A549 (cell line): ENCODE measurements around the gene OSBPL8. TPM values are rescaled to one million over a fixed set of nuclear protein-coding genes. Genes with fewer than 3 reads are reported as not detected.
"Not testable (repeated sequence)": the region's sequence is repeated elsewhere in the genome, so short reads cannot be mapped to it uniquely, and the experiment has no call there.

Experiments
- ATAC-seq, 2 experiments: fragments of 200-7000 bp in 1 of 2; fragments of >200 bp in 1 of 2; cut with Nextera tagmentation in 1 of 2; cut with Tn5 transposase in 1 of 2; 3 replicates each; pipeline versions ENCODE4 v1.8.0 to v1.9.1; 2018 to 2020; ENCODE audit warnings: mild to moderate bottlenecking in 1 of 2, moderate library complexity in 1 of 2
- CTCF ChIA-PET: fragments of 300-600 bp; sonication (Branson Sonifier 250); formaldehyde crosslinking; extraction: SDS; loops from one replicate; lab custom pipeline; 2021; ENCODE audit warnings: antibody characterized with exemption, inconsistent platforms; lab: Yijun Ruan, JAX
- POLR2A ChIA-PET: fragments of 350-600 bp; formaldehyde crosslinking; extraction: SDS; loops from one replicate; lab custom pipeline; 2021; ENCODE audit warnings: antibody characterized with exemption, inconsistent platforms; lab: Yijun Ruan, JAX
- DNase-seq, 2 experiments: peaks; one replicate each; pipeline versions ENCODE4 v3.0.0 to v3.0.0-alpha.2; 2011 to 2016; ENCODE audit warnings: low read depth in 1 of 2, low spot score in 1 of 2
- FAIRE-seq: peaks from 2 replicates; lab custom pipeline; 2011; peaks lifted over from hg19 to GRCh38; lab: Jason Lieb, UNC
- H3K27ac ChIP-seq, 2 experiments: fragments of >200 bp; sonication (Bioruptor Twin); formaldehyde crosslinking; 3 replicates each; pipeline ENCODE4 v1.5.1; 2016 to 2017
- H3K4me1 ChIP-seq: fragments of >200 bp; sonication (Bioruptor Twin); formaldehyde crosslinking; 3 replicates; pipeline ENCODE4 v1.6.1; 2016
- H3K4me2 ChIP-seq: fragments of >200 bp; sonication (Bioruptor Twin); formaldehyde crosslinking; 3 replicates; pipeline ENCODE4 v1.6.1; 2016
- H3K4me3 ChIP-seq: fragments of >200 bp; sonication (Bioruptor Twin); formaldehyde crosslinking; 3 replicates; pipeline ENCODE4 v1.5.1; 2016
- H3K9me3 ChIP-seq: fragments of >200 bp; sonication (Bioruptor Twin); formaldehyde crosslinking; 3 replicates; pipeline ENCODE4 v1.6.1; 2016
- BHLHE40 ChIP-seq: IDR thresholded peaks from 2 replicates; pipeline ENCODE4 v1.6.1; 2012; ENCODE audit warnings: low read depth, low read length, inconsistent platforms
- EHF ChIP-seq: fragments of 250-450 bp; sonication (Bioruptor Pico); IDR thresholded peaks from 2 replicates; pipeline ENCODE4 v1.5.0; 2020; ENCODE audit warnings: mild to moderate bottlenecking
- ESRRA ChIP-seq: fragments of 150-350 bp; IDR thresholded peaks from 2 replicates; pipeline ENCODE4 v1.6.1; 2014; ENCODE audit warnings: mild to moderate bottlenecking, low read length, borderline replicate concordance
- HDAC2 ChIP-seq: fragments of 200-600 bp; sonication (generic); IDR thresholded peaks from 2 replicates; pipeline ENCODE4 v1.6.1; 2016
- KDM1A ChIP-seq: fragments of 200-600 bp; sonication (generic); IDR thresholded peaks from 2 replicates; pipeline ENCODE4 v1.6.1; 2016; ENCODE audit warnings: low read depth, mild to moderate bottlenecking
- MAZ ChIP-seq: fragments of 150-350 bp; IDR thresholded peaks from 2 replicates; pipeline ENCODE4 v1.6.1; 2014; ENCODE audit warnings: antibody characterized with exemption, low read depth, low read length, borderline replicate concordance
- NFE2L2 ChIP-seq: fragments of 150-350 bp; conservative IDR thresholded peaks from 2 replicates; pipeline ENCODE4 v1.6.1; 2014; ENCODE audit warnings: low read length
- PHF8 ChIP-seq: fragments of 200-600 bp; sonication (generic); IDR thresholded peaks from 2 replicates; pipeline ENCODE4 v1.6.1; 2016; ENCODE audit warnings: low read depth, mild to moderate bottlenecking, antibody characterized with exemption, moderate library complexity, borderline replicate concordance
- POLR2AphosphoS2 ChIP-seq: conservative IDR thresholded peaks from 2 replicates; pipeline ENCODE4 v1.6.1; 2012; ENCODE audit warnings: low read length, improper control_type of control experiment, inconsistent platforms
- RCOR1 ChIP-seq: fragments of 150-350 bp; IDR thresholded peaks from 2 replicates; pipeline ENCODE4 v1.6.1; 2014; ENCODE audit warnings: antibody characterized with exemption, low read length, low read depth
- RNF2 ChIP-seq: fragments of 200-600 bp; sonication (generic); IDR thresholded peaks from 2 replicates; pipeline ENCODE4 v1.6.1; 2016; ENCODE audit warnings: low read depth, mild to moderate bottlenecking, antibody characterized with exemption, moderate library complexity, borderline replicate concordance
- SMC3 ChIP-seq: fragments of >200 bp; sonication (Bioruptor Twin); formaldehyde crosslinking; IDR thresholded peaks from 3 replicates; pipeline ENCODE4 v1.6.1; 2018; ENCODE audit warnings: inconsistent platforms
- ZSCAN20 ChIP-seq: fragments of 250-450 bp; sonication (Bioruptor Pico); IDR thresholded peaks from 2 replicates; pipeline ENCODE4 v1.8.0; 2022; ENCODE audit warnings: mild to moderate bottlenecking, moderate library complexity
- WGBS: methylation state at CpG from one replicate; pipeline ENCODE4 v1.1.6; 2017; ENCODE audit errors: missing lambda C conversion rate; 5-methylcytosine and 5-hydroxymethylcytosine counted together
- polyA plus RNA-seq, 4 experiments: library from polyadenylated mRNA; depleted of rRNA in 3 of 4; stranded (reverse); fragments of >200 nt; fragmentation: RNase III in 1 of 4; extraction: RNeasy Plus Mini Kit Qiagen cat#74134 plus additional on column Dnase treatment in 1 of 4; gene quantifications; 2 replicates in 3 of 4; 3 replicates in 1 of 4; pipeline ENCODE4 v1.2.3, GENCODE V29; 2011 to 2017
- TF ChIP-seq, protein P1 (sequence below): fragments of 250-450 bp; sonication (Bioruptor Pico); IDR thresholded peaks from 2 replicates; pipeline ENCODE4 v1.5.0; 2021; ENCODE audit warnings: mild to moderate bottlenecking, moderate library complexity, borderline replicate concordance
- TF ChIP-seq, protein P2 (sequence below): IDR thresholded peaks from 2 replicates; pipeline ENCODE4 v1.6.1; 2012
- TF ChIP-seq, protein P3 (sequence below): fragments of >200 bp; sonication (Bioruptor Twin); formaldehyde crosslinking; IDR thresholded peaks from 3 replicates; pipeline ENCODE4 v1.6.1; 2016
- TF ChIP-seq, protein P4 (sequence below): fragments of 150-350 bp; IDR thresholded peaks from 2 replicates; pipeline ENCODE4 v1.6.1; 2014; ENCODE audit warnings: low read depth, mild to moderate bottlenecking, low read length
- TF ChIP-seq, protein P5 (sequence below): fragments of >200 bp; sonication (Bioruptor Twin); formaldehyde crosslinking; IDR thresholded peaks from 3 replicates; pipeline ENCODE4 v1.5.1; 2016
- TF ChIP-seq, protein P6 (sequence below): IDR thresholded peaks from 2 replicates; pipeline ENCODE4 v1.6.1; 2012

Gene OSBPL8
- polyA plus RNA-seq, 2 of the 4 experiments (the other 2 are of a cell fraction), result 15.4 to 43.2 TPM

DNA sequence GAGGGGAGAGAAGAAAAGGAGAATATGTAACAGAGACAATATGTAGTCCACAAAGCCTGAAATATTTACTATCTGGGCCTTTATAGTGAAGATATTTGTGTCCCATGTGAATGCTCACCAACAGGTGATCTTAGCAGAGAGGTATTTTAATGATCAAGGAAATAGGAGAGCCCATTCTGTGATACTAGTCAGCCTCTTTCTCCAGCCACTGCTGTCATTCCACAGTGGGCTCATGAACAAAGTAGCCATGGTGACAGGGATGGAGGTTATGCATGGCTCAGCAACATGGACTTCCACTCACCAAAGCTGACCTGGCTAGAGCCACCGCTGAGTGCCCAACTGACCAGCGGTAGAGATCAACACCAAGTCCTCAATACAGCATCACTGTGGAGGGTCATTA lies 58.2 kb downstream of the OSBPL8 start:
- DNase-seq (no peak), FAIRE-seq (no peak), ATAC-seq (no peak)
- no peak overlapping the region for H3K4me3 ChIP-seq
- H3K27ac ChIP-seq, result no peak overlapping the region
- POLR2A ChIA-PET, result no interaction called here
- H3K4me1 ChIP-seq, result no peaks in the 10 kb centered on the region
- CTCF ChIA-PET, result interaction anchor here (1.2 kb wide), 1 partner anchor 89 kb away, joined by 3 read pairs; no protein-coding TSS in a partner anchor
- WGBS, result no CpG with 5 or more reads among the region's 2 CpGs
- H3K4me2 ChIP-seq, result no peak overlapping the region
- H3K9me3 ChIP-seq, result no peaks in the 10 kb centered on the region
- TF ChIP-seq RCOR1 (no peak), ZSCAN20 (CRISPR knock-in tag) (no peak), BHLHE40 (no peak), SMC3 (no peak), POLR2AphosphoS2 (no peak), HDAC2 (no peak), EHF (no peak), RNF2 (no peak), ESRRA (no peak), NFE2L2 (no peak)
- TF ChIP-seq, protein P1, sequence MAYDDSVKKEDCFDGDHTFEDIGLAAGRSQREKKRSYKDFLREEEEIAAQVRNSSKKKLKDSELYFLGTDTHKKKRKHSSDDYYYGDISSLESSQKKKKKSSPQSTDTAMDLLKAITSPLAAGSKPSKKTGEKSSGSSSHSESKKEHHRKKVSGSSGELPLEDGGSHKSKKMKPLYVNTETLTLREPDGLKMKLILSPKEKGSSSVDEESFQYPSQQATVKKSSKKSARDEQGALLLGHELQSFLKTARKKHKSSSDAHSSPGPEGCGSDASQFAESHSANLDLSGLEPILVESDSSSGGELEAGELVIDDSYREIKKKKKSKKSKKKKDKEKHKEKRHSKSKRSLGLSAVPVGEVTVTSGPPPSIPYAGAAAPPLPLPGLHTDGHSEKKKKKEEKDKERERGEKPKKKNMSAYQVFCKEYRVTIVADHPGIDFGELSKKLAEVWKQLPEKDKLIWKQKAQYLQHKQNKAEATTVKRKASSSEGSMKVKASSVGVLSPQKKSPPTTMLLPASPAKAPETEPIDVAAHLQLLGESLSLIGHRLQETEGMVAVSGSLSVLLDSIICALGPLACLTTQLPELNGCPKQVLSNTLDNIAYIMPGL, result no peak
- TF ChIP-seq, protein P2, sequence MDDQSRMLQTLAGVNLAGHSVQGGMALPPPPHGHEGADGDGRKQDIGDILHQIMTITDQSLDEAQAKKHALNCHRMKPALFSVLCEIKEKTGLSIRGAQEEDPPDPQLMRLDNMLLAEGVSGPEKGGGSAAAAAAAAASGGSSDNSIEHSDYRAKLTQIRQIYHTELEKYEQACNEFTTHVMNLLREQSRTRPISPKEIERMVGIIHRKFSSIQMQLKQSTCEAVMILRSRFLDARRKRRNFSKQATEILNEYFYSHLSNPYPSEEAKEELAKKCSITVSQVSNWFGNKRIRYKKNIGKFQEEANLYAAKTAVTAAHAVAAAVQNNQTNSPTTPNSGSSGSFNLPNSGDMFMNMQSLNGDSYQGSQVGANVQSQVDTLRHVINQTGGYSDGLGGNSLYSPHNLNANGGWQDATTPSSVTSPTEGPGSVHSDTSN, result no peak
- TF ChIP-seq, all 56 proteins: peak for 0

DNA sequence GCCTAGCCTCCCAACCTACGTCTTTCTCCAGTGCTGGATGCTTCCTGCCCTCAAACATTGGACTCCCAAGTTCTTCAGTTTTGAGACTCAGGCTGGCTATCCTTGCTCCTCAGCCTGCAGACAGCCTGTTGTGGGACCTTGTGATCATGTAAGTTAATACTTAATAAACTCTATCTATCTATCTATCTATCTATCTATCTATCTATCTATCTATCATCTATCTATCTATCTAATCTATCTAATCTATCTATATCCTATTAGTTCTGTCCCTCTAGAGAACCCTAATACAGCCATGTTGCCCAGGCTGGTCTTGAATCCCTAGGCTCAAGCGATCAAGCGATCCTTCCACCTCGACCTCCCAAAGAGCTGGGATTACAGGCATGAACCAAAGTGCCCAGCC lies 60.4 kb downstream of the OSBPL8 start:
- H3K4me2 ChIP-seq, ATAC-seq, H3K9me3 ChIP-seq, H3K27ac ChIP-seq, H3K4me3 ChIP-seq, POLR2A ChIA-PET, DNase-seq, H3K4me1 ChIP-seq, FAIRE-seq: not testable (repeated sequence)
- CTCF ChIA-PET, result interaction anchor here (0.9 kb wide), 1 partner anchor 60 kb away, joined by 3 read pairs; no protein-coding TSS in a partner anchor
- WGBS, result 87% methylated on average over 4 of the region's 4 CpGs

DNA sequence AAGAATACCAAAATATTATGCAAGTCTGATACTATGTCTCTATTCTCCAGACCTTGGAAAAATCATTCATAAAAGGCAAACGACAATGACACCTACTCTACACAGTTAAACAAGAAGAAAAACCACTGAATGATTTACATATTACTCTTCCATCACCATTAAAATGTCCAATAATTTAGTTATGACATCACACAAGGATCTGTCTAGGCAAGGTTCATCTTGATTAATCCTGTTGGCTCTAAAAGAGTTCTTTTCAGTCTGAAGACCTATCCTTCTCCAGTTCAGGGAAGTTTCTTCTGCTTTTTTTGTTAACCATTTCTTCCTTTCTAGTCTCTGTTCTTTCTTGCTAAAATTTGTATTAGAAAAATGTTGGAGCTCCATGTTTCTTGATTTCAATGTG lies 64.0 kb downstream of the OSBPL8 start:
- TF ChIP-seq SMC3 (no peak), PHF8 (no peak), MAZ (no peak), KDM1A (no peak)
- TF ChIP-seq, protein P3, sequence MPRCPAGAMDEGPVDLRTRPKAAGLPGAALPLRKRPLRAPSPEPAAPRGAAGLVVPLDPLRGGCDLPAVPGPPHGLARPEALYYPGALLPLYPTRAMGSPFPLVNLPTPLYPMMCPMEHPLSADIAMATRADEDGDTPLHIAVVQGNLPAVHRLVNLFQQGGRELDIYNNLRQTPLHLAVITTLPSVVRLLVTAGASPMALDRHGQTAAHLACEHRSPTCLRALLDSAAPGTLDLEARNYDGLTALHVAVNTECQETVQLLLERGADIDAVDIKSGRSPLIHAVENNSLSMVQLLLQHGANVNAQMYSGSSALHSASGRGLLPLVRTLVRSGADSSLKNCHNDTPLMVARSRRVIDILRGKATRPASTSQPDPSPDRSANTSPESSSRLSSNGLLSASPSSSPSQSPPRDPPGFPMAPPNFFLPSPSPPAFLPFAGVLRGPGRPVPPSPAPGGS, result no peak
- TF ChIP-seq, protein P4, sequence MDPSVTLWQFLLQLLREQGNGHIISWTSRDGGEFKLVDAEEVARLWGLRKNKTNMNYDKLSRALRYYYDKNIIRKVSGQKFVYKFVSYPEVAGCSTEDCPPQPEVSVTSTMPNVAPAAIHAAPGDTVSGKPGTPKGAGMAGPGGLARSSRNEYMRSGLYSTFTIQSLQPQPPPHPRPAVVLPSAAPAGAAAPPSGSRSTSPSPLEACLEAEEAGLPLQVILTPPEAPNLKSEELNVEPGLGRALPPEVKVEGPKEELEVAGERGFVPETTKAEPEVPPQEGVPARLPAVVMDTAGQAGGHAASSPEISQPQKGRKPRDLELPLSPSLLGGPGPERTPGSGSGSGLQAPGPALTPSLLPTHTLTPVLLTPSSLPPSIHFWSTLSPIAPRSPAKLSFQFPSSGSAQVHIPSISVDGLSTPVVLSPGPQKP, result no peak
- TF ChIP-seq, protein P5, sequence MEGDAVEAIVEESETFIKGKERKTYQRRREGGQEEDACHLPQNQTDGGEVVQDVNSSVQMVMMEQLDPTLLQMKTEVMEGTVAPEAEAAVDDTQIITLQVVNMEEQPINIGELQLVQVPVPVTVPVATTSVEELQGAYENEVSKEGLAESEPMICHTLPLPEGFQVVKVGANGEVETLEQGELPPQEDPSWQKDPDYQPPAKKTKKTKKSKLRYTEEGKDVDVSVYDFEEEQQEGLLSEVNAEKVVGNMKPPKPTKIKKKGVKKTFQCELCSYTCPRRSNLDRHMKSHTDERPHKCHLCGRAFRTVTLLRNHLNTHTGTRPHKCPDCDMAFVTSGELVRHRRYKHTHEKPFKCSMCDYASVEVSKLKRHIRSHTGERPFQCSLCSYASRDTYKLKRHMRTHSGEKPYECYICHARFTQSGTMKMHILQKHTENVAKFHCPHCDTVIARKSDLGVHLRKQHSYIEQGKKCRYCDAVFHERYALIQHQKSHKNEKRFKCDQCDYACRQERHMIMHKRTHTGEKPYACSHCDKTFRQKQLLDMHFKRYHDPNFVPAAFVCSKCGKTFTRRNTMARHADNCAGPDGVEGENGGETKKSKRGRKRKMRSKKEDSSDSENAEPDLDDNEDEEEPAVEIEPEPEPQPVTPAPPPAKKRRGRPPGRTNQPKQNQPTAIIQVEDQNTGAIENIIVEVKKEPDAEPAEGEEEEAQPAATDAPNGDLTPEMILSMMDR, result no peak
- TF ChIP-seq, protein P1, result no peak
- TF ChIP-seq, protein P6, sequence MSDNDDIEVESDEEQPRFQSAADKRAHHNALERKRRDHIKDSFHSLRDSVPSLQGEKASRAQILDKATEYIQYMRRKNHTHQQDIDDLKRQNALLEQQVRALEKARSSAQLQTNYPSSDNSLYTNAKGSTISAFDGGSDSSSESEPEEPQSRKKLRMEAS, result no peak
- H3K27ac ChIP-seq, result no peak overlapping the region
- no peaks in the 10 kb centered on the region for H3K4me1 ChIP-seq
- FAIRE-seq (no peak), DNase-seq (no peak), ATAC-seq (no peak)
- CTCF ChIA-PET, result no interaction called here
- H3K4me3 ChIP-seq, result no peak overlapping the region
- POLR2A ChIA-PET, result no interaction called here
- H3K4me2 ChIP-seq, result no peak overlapping the region
- 81% methylated on average over 1 of the region's 1 CpG for WGBS
- no peaks in the 10 kb centered on the region; the same call in 2 of the 3 replicates for H3K9me3 ChIP-seq
